Smooth muscle cell of the pulmonary artery (primary cell): ENCODE results near the gene NUP62CL. TPM values are rescaled to one million over a fixed set of nuclear protein-coding genes. Genes with fewer than 3 reads are reported as not detected.

ENCODE experiments used
- total RNA-seq: library from RNA; depleted of rRNA; stranded (reverse); fragments of >200 nt; gene quantifications from 2 replicates; pipeline ENCODE4 v1.2.3, GENCODE V29; 2014

The NUP62CL gene
- total RNA-seq, result not detected in 2 replicates

GRCh38 chrX:107205770-107206696 lies at the start of gene NUP62CL, which contains the start of gene DNAAF6:
NUP62CL (minus strand) TSS chrX:107206433; CDS start chrX:107175146, 31,287 bp downstream.
DNAAF6 (plus strand) TSS chrX:107206611; CDS start chrX:107212876, 6,265 bp downstream.

DNA sequence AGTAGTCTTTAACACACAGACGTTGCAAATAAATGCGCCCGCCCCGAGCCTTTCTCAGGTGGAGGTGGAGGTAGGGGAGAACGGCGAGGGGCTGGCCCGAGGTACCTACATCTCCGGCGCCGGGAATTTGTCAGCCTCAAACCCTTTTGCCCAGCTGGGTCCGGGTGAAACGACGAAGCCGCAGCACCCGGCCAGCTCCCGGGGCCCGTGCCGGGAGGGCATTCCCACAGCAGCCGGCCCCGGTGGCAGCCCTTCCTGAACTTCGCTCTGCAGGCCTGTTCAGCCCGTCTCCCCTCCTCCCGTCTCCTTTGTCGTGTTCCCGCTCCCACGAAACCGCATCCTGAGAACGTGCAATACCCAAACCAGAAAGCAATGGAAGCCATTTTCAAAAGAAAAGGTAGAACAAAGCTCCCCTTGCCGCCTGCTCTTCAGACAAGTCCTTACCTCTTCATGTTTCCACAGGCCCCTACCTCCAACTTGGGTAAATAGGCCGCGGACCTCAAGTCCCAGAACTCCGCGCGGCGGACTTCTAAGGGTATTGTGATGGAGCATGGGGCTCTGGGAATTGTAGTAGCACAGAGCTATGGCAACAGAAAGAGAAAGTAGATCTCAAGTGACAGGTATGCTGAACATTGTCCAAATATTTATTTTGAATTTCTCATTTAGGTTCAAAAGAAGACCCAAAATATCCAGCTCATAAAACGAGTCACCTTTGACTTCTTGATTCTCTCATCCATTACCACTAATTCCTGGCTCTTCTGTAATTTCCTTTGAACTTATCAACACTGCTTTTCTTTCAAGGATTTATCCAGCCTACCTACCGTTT lies 87.7 kb downstream of the NUP62CL start, which contains the start of gene RBM41:
Gene RBM41 (minus strand): TSS at position 501 of the 826 bp plus-strand sequence. CDS start 49 bp downstream, at position 452.

Other genes starting within 250 kb of the NUP62CL start
- gene MORC4, start 206.2 kb downstream of the NUP62CL start, total RNA-seq, result 38.1 and 42.1 TPM in 2 replicates
- 9.3 and 11.9 TPM in 2 replicates for gene RBM41, start 87.6 kb downstream of the NUP62CL start, total RNA-seq
- not detected in 2 replicates for gene DNAAF6, start 178 bp upstream of the NUP62CL start, total RNA-seq
- under 0.01 TPM in 1 of 2 replicates, not detected in the other for gene FRMPD3, start 243.2 kb upstream of the NUP62CL start, total RNA-seq